GM12878 (cell line): Measurements from ENCODE around the gene ZNF429.

ENCODE experiments used
- BRCA1 ChIP-seq: IDR thresholded peaks from 2 replicates; pipeline ENCODE4 v1.6.1; 2011; ENCODE audit warnings: low read depth, low read length, improper control_type of control experiment
- CEBPB ChIP-seq, 2 experiments: fragments of 150-350 bp in 1 of 2; IDR thresholded peaks; 2 replicates each; pipeline ENCODE4 v1.6.1; 2012 to 2014; ENCODE audit warnings: low read depth in 2 of 2, low read length in 2 of 2, borderline replicate concordance in 1 of 2, inconsistent platforms in 1 of 2
- CHD2 ChIP-seq: IDR thresholded peaks from 2 replicates; pipeline ENCODE4 v1.6.1; 2011; ENCODE audit warnings: low read depth, low read length, improper control_type of control experiment, borderline replicate concordance
- CTCF ChIP-seq, 3 experiments: IDR thresholded peaks in 2 of 3; conservative IDR thresholded peaks in 1 of 3; 2 replicates each; pipeline ENCODE4 v1.5.1; 2011; ENCODE audit warnings: low read depth in 3 of 3, low read length in 3 of 3, mild to moderate bottlenecking in 3 of 3, control low read depth in 2 of 3, moderate library complexity in 2 of 3, inconsistent platforms in 1 of 3, mixed read lengths in 1 of 3; ENCODE audit not compliant: control insufficient read depth in 2 of 3, insufficient read depth in 1 of 3; ENCODE audit errors: extremely low read depth in 1 of 3
- FOXM1 ChIP-seq: IDR thresholded peaks from 2 replicates; pipeline ENCODE4 v1.6.1; 2012; ENCODE audit warnings: low read depth, mild to moderate bottlenecking, inconsistent platforms, low read length, moderate library complexity
- IKZF1 ChIP-seq: fragments of 450-650 bp; conservative IDR thresholded peaks from 2 replicates; pipeline ENCODE4 v1.6.1; 2017; ENCODE audit warnings: antibody characterized with exemption, mild to moderate bottlenecking
- JUNB ChIP-seq: IDR thresholded peaks from 2 replicates; pipeline ENCODE4 v1.6.1; 2016; ENCODE audit warnings: antibody characterized with exemption, mild to moderate bottlenecking
- NRF1 ChIP-seq: conservative IDR thresholded peaks from 2 replicates; pipeline ENCODE4 v1.6.1; 2011; ENCODE audit warnings: mild to moderate bottlenecking, low read depth, low read length, improper control_type of control experiment
- RBBP5 ChIP-seq: fragments of 200-600 bp; sonication (generic); conservative IDR thresholded peaks from 2 replicates; pipeline ENCODE4 v1.6.1; 2016

DNA sequence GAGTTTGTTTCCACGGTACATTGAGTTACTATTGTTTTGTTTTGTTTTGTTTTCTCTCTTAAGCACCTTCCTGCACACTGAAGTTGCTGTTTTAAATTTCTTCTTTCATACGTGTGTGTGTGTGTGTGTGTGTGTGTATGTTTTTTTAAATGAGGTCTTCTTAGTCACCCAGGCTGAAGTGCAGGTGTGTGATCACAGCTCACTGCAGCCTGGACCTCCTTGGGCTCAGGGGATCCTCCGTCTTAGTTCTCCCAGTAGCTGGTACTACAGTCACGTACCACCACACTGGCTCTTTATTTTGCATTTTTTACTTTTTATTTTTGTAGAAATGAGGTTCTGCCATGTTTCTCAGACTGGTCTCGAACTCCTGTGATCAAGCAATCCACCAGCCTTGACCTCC, 20.8 kb upstream of the ZNF429 start:
- TF ChIP-seq NRF1 (no peak), JUNB (no peak), CTCF (IDR thresholded peaks at IDR 0.05 in 2 of 3, conservative IDR thresholded peaks at IDR 0.05 in 1 of 3; ENCODE audit: control insufficient read depth in 2 of 3, extremely low read depth in 1 of 3, insufficient read depth in 1 of 3, low read depth in 3 of 3, low read length in 3 of 3) (no peak), FOXM1 (no peak), RBBP5 (no peak), IKZF1 (no peak), CHD2 (no peak), BRCA1 (no peak), CEBPB (IDR thresholded peaks at IDR 0.05; ENCODE audit: borderline replicate concordance in 1 of 2, low read depth in 2 of 2, low read length in 2 of 2) (no peak)
